Heart left ventricle (tissue), 16 donors: ENCODE data around the gene ABCA9. TPM values are rescaled to one million over a fixed set of nuclear protein-coding genes. Genes with fewer than 3 reads are reported as not detected.
A peak's percentile ranks its signal among the peaks of the same experiment; 100 is the strongest.

Source experiments
- ATAC-seq, 4 donors: fragments of 200-7000 bp; cut with Tn5 transposase; one replicate each; pipeline ENCODE4 v1.9.1; 2020 to 2022; ENCODE audit warnings: moderate library complexity in 4 of 4, mild to moderate bottlenecking in 3 of 4, moderate number of reproducible peaks in 1 of 4
- DNase-seq, 5 donors: peaks; one replicate each; pipeline ENCODE4 v3.0.0-alpha.2; 2020
- H3K27ac ChIP-seq, 12 donors: fragments of 200-600 bp; sonication (generic) in 4 of 12; one replicate each; pipeline versions ENCODE4 v1.5.0 to v1.8.0; 2016 to 2022; ENCODE audit warnings: mild to moderate bottlenecking in 2 of 12
- H3K27me3 ChIP-seq, 9 donors: fragments of 200-600 bp; sonication (generic) in 2 of 9; one replicate each; pipeline versions ENCODE4 v1.5.1 to v1.8.0; 2016 to 2022; ENCODE audit warnings: mild to moderate bottlenecking in 3 of 9
- H3K36me3 ChIP-seq, 9 donors: fragments of 200-600 bp; sonication (generic) in 2 of 9; one replicate each; pipeline versions ENCODE4 v1.5.0 to v1.8.0; 2018 to 2022; ENCODE audit warnings: mild to moderate bottlenecking in 2 of 9
- H3K4me1 ChIP-seq, 12 donors: fragments of 200-600 bp; sonication (generic) in 4 of 12; one replicate each; pipeline versions ENCODE4 v1.5.0 to v1.8.0; 2016 to 2022; ENCODE audit warnings: mild to moderate bottlenecking in 3 of 12
- H3K4me3 ChIP-seq, 12 donors: fragments of 200-600 bp; sonication (generic) in 4 of 12; one replicate each; pipeline versions ENCODE4 v1.5.0 to v1.8.0; 2017 to 2022; ENCODE audit warnings: mild to moderate bottlenecking in 9 of 12, moderate library complexity in 4 of 12
- H3K9me3 ChIP-seq, 12 donors: fragments of 200-600 bp; sonication (generic) in 4 of 12; one replicate each; pipeline versions ENCODE4 v1.5.0 to v1.8.0; 2016 to 2022; ENCODE audit warnings: mild to moderate bottlenecking in 1 of 12
- CTCF ChIP-seq, 12 donors: fragments of 200-600 bp; sonication (generic) in 4 of 12; IDR thresholded peaks; one replicate each; pipeline versions ENCODE4 v1.5.0 to v1.8.0; 2018 to 2022; ENCODE audit warnings: antibody characterized with exemption in 12 of 12, mild to moderate bottlenecking in 5 of 12
- POLR2A ChIP-seq, 2 donors: fragments of 450-650 bp; IDR thresholded peaks; one replicate each; pipeline ENCODE4 v1.6.1; 2017; ENCODE audit warnings: antibody characterized with exemption in 2 of 2, mild to moderate bottlenecking in 2 of 2, moderate library complexity in 2 of 2
- WGBS, 4 donors: extraction: QIAGEN DNeasy Blood & Tissue Kit in 2 of 4; methylation state at CpG; one replicate each; pipeline versions ENCODE4 v1.1.5 to v1.1.7; 2013 to 2018; 5-methylcytosine and 5-hydroxymethylcytosine counted together
- intact Hi-C, 10 donors: fragments of 100-400 bp; cut with DNase I; formaldehyde crosslinking; loops; one replicate each; pipeline versions ENCODE4 v1.11.1 to v1.14.2; 2022
- polyA plus RNA-seq, 2 donors: library from polyadenylated mRNA; stranded (reverse); fragments of 200-250 nt; gene quantifications; one replicate each; pipeline ENCODE4 v1.2.3, GENCODE V29; 2013
- total RNA-seq, 9 donors: library from RNA; depleted of rRNA in 2 of 9; stranded (reverse); fragments of >200 nt in 2 of 9; fragmentation: NEBNext Ultra II Directional in 3 of 9; extraction: Animal tissue kit (Norgen Biotek cat#: 25700) in 3 of 9; gene quantifications; one replicate each; pipeline versions ENCODE4 v1.1.0 to v1.2.4, GENCODE V29; 2016 to 2023
- donor health status: ischemic (EF 13 %, LVEDD 7.1; RV severe dilation, severe dysfunction).
- donor health status: healthy with polysubstance abuse.
- donor health status: DM: no; HTN: yes; CAD: no.
- donor health status: DM: no; HTN: no; CAD: no.
- donor health status: ischemic (EF 25% LVEDD 6.9; RV normal size, moderate dysfunction).
- donor health status: ischemic (EF 25% LVEDD 5.7; RV mildly dilated, moderate dysfunction).
- donor health status: healthy.
- donor health status: DM: yes; HTN: yes; CAD: no.
- donor health status: ischemic (EF 35%, LVEDD 5.7; RV mildly dilated, moderate dysfunction).
- donor health status: nonischemic (EF 11% LVEDD 7.7; RV severe dilation, severe dysfunction).
- donor health status: DM: yes; HTN: yes; CAD: no.
- donor health status: PGD.
- donor health status: ischemic (EF 29% LVEDD 5.4; RV normal size, mild dysfunction).
- donor health status: nonischemic (EF 23%, LVEDD 6.1; RV moderate dilation, normal function).

ABCA9 gene
- total and polyA plus RNA-seq, 11 donors = 2.4 to 19.9 (median 11.2) TPM

GRCh38 chr17:69064476-69064875, 3.7 kb upstream of the ABCA9 start:
- 77 to 89% (median 85%) methylated on average over 1 of the region's 1 CpG for WGBS, 4 donors
- intact Hi-C loops = no loop called here
- Histone ChIP-seq H3K4me3 (no peak overlapping the region), H3K27ac (peak overlapping the region in 1 of 12 donors; percentile 64), H3K9me3 (no peaks in the 10 kb centered on the region), H3K36me3 (no peaks in the 10 kb centered on the region), H3K27me3 (no peaks in the 10 kb centered on the region), H3K4me1 (peaks cover 0 to 50% (median 0%) of the 10 kb centered on the region in 12 donors)
- TF ChIP-seq CTCF (IDR thresholded peaks at IDR 0.05) = no peak
- TF ChIP-seq POLR2A (IDR thresholded peaks at IDR 0.05) = no peak
- DNase-seq (no peak), ATAC-seq (no peak)

- DNase-seq = no peak
- intact Hi-C loops = no loop called here
- WGBS, 4 donors = 76 to 88% (median 84%) methylated on average over 2 of the region's 2 CpGs
- TF ChIP-seq POLR2A (IDR thresholded peaks at IDR 0.05) (no peak), CTCF (IDR thresholded peaks at IDR 0.05) (no peak)
- Histone ChIP-seq H3K9me3 (no peaks in the 10 kb centered on the region), H3K4me3 (no peak overlapping the region), H3K4me1 (peaks cover 0 to 50% (median 0%) of the 10 kb centered on the region in 12 donors), H3K27me3 (no peaks in the 10 kb centered on the region), H3K27ac (peak overlapping the region in 5 of 12 donors; percentile 9 to 75 (median 24)), H3K36me3 (no peaks in the 10 kb centered on the region)
- ATAC-seq = no peak
Observed at GRCh38 chr17:69064001-69064400, 3.3 kb upstream of the ABCA9 start.

- Histone ChIP-seq H3K27me3 (no peaks in the 10 kb centered on the region), H3K27ac (peak overlapping the region in 6 of 12 donors; percentile 10 to 82 (median 22)), H3K36me3 (no peaks in the 10 kb centered on the region), H3K9me3 (peaks cover 0 to 5% (median 0%) of the 10 kb centered on the region in 12 donors), H3K4me3 (no peak overlapping the region), H3K4me1 (peaks cover 0 to 43% (median 0%) of the 10 kb centered on the region in 12 donors)
- WGBS, 4 donors = 54 to 84% (median 79%) methylated on average over 4 of the region's 4 CpGs
- ATAC-seq (no peak), DNase-seq (no peak)
- TF ChIP-seq POLR2A (IDR thresholded peaks at IDR 0.05) (no peak), CTCF (IDR thresholded peaks at IDR 0.05) (no peak)
- intact Hi-C loops = no loop called here
Observed at GRCh38 chr17:69062860-69063581, 2.3 kb upstream of the ABCA9 start.

GRCh38 chr17:69061721-69062556, 1.2 kb upstream of the ABCA9 start:
- DNase-seq (no peak), ATAC-seq (no peak)
- Histone ChIP-seq H3K4me3 (no peak overlapping the region), H3K4me1 (peaks cover 0 to 50% (median 0%) of the 10 kb centered on the region in 12 donors), H3K9me3 (peaks cover 0 to 14% (median under 1%) of the 10 kb centered on the region in 12 donors), H3K36me3 (peaks cover 0 to 4% (median 0%) of the 10 kb centered on the region in 9 donors), H3K27ac (peak overlapping the region in 9 of 12 donors; percentile 3 to 82 (median 68)), H3K27me3 (no peaks in the 10 kb centered on the region)
- intact Hi-C loops = no loop called here
- TF ChIP-seq POLR2A (IDR thresholded peaks at IDR 0.05) (no peak), CTCF (IDR thresholded peaks at IDR 0.05) (no peak)
- 76 to 84% (median 81%) methylated on average over 4 of the region's 4 CpGs for WGBS, 4 donors
